A673 (cell line): ENCODE results near the gene IGFBP4.

Source experiments
- EZH2 ChIP-seq: fragments of 200-600 bp; sonication (generic); IDR thresholded peaks from 2 replicates; pipeline ENCODE4 v1.6.1; 2017; ENCODE audit warnings: borderline replicate concordance, low read depth, mild to moderate bottlenecking, mixed read lengths, antibody characterized with exemption, low read length; ENCODE audit not compliant: poor library complexity, severe bottlenecking
- TF ChIP-seq, protein P1 (sequence below): fragments of 300-800, 200-600 bp; sonication (generic); conservative IDR thresholded peaks from 2 replicates; pipeline ENCODE4 v1.5.1; 2017; ENCODE audit warnings: low read depth, mild to moderate bottlenecking, antibody characterized with exemption, low read length, moderate library complexity, mixed read lengths

DNA sequence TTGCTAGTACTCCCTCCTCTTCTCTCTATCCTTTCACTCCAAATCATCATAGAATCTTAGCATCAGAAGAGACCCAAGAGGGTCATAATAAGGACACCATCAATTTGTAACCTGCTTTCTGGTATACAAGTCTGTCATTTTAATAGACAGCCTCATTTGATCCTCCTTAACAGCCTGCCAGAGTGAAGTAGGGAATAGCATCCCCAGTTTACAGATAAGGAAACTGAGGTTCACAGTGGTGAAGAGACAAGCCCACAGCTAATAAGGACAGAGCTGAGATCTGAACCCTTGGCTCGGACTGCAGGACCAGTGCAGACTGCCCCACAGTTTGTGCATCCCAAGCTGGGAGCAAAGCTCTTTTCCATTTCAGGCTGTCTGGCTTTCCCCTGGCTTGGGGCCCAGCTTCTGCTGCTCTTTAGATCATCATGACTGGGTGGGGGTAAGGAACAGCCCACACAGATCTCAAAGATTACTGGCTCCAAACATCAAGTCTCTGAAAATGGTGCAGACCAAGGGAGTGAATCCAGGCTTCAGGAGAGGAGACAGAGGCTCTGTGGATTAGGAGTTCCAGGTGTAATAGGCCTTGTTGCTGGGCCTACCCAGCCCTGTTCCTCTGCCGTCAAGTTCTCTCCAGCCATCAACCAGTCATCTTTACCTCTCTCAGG lies 10.3 kb upstream of the IGFBP4 start:
- TF ChIP-seq, protein P1, sequence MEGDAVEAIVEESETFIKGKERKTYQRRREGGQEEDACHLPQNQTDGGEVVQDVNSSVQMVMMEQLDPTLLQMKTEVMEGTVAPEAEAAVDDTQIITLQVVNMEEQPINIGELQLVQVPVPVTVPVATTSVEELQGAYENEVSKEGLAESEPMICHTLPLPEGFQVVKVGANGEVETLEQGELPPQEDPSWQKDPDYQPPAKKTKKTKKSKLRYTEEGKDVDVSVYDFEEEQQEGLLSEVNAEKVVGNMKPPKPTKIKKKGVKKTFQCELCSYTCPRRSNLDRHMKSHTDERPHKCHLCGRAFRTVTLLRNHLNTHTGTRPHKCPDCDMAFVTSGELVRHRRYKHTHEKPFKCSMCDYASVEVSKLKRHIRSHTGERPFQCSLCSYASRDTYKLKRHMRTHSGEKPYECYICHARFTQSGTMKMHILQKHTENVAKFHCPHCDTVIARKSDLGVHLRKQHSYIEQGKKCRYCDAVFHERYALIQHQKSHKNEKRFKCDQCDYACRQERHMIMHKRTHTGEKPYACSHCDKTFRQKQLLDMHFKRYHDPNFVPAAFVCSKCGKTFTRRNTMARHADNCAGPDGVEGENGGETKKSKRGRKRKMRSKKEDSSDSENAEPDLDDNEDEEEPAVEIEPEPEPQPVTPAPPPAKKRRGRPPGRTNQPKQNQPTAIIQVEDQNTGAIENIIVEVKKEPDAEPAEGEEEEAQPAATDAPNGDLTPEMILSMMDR, result no peak
- no peak for TF ChIP-seq EZH2
